IPS-15b (cell line): ENCODE measurements around the gene KCNK15.

Source experiments
- H3K27me3 ChIP-seq: one replicate; pipeline ENCODE4 v1.6.1; 2013; ENCODE audit warnings: low read length; ENCODE audit not compliant: control insufficient read depth, insufficient read depth
- H3K36me3 ChIP-seq: one replicate; pipeline ENCODE4 v1.6.1; 2013; ENCODE audit warnings: low read length; ENCODE audit not compliant: control insufficient read depth, insufficient read depth
- H3K4me1 ChIP-seq: one replicate; pipeline ENCODE4 v1.6.1; 2013; ENCODE audit warnings: mild to moderate bottlenecking, low read length; ENCODE audit not compliant: control insufficient read depth, insufficient read depth
- H3K4me3 ChIP-seq: one replicate; pipeline ENCODE4 v1.5.1; 2013; ENCODE audit warnings: low read depth, low read length
- H3K9ac ChIP-seq: one replicate; pipeline ENCODE4 v1.6.1; 2013; ENCODE audit warnings: low read depth, mild to moderate bottlenecking, low read length
- H3K9me3 ChIP-seq: one replicate; pipeline ENCODE4 v1.6.1; 2013; ENCODE audit warnings: mild to moderate bottlenecking, low read length; ENCODE audit not compliant: control insufficient read depth, insufficient read depth

The KCNK15 gene

GRCh38 chr20:44788706-44789456, 43.2 kb downstream of the KCNK15 start:
- H3K4me1 ChIP-seq: peaks cover 17% of the 10 kb centered on the region
- H3K4me3 ChIP-seq: no peak overlapping the region
- no peaks in the 10 kb centered on the region for H3K36me3 ChIP-seq
- H3K9me3 ChIP-seq: no peaks in the 10 kb centered on the region
- H3K9ac ChIP-seq: no peak overlapping the region
- H3K27me3 ChIP-seq: no peaks in the 10 kb centered on the region

GRCh38 chr20:44790638-44791393, 45.2 kb downstream of the KCNK15 start:
- Histone ChIP-seq H3K9ac (no peak overlapping the region), H3K4me1 (peaks cover 5% of the 10 kb centered on the region), H3K36me3 (no peaks in the 10 kb centered on the region), H3K9me3 (no peaks in the 10 kb centered on the region), H3K27me3 (no peaks in the 10 kb centered on the region), H3K4me3 (no peak overlapping the region)

GRCh38 chr20:44792796-44793195, 47.1 kb downstream of the KCNK15 start:
- Histone ChIP-seq H3K27me3 (no peaks in the 10 kb centered on the region), H3K4me1 (peaks cover 4% of the 10 kb centered on the region), H3K4me3 (no peak overlapping the region), H3K36me3 (no peaks in the 10 kb centered on the region), H3K9me3 (no peaks in the 10 kb centered on the region), H3K9ac (no peak overlapping the region)

- Histone ChIP-seq H3K9ac (no peak overlapping the region), H3K9me3 (no peaks in the 10 kb centered on the region), H3K27me3 (no peaks in the 10 kb centered on the region), H3K4me3 (no peak overlapping the region), H3K36me3 (no peaks in the 10 kb centered on the region), H3K4me1 (peaks cover 4% of the 10 kb centered on the region)
Observed at GRCh38 chr20:44795836-44796235, 50.2 kb downstream of the KCNK15 start.

GRCh38 chr20:44796311-44796710, 50.6 kb downstream of the KCNK15 start:
- Histone ChIP-seq H3K4me3 (no peak overlapping the region), H3K9ac (no peak overlapping the region), H3K27me3 (no peaks in the 10 kb centered on the region), H3K9me3 (no peaks in the 10 kb centered on the region), H3K4me1 (peaks cover 4% of the 10 kb centered on the region), H3K36me3 (no peaks in the 10 kb centered on the region)

- Histone ChIP-seq H3K4me1 (peaks cover 4% of the 10 kb centered on the region), H3K36me3 (no peaks in the 10 kb centered on the region), H3K27me3 (no peaks in the 10 kb centered on the region), H3K4me3 (no peak overlapping the region), H3K9ac (no peak overlapping the region), H3K9me3 (no peaks in the 10 kb centered on the region)
Observed at GRCh38 chr20:44796758-44797457, 51.2 kb downstream of the KCNK15 start.

GRCh38 chr20:44799691-44800090, 54.0 kb downstream of the KCNK15 start:
- Histone ChIP-seq H3K4me1 (peaks cover 4% of the 10 kb centered on the region), H3K4me3 (no peak overlapping the region), H3K9ac (no peak overlapping the region), H3K9me3 (no peaks in the 10 kb centered on the region), H3K27me3 (no peaks in the 10 kb centered on the region), H3K36me3 (no peaks in the 10 kb centered on the region)

GRCh38 chr20:44800391-44801046, 54.9 kb downstream of the KCNK15 start:
- Histone ChIP-seq H3K9me3 (no peaks in the 10 kb centered on the region), H3K9ac (no peak overlapping the region), H3K4me1 (peaks cover 4% of the 10 kb centered on the region), H3K27me3 (no peaks in the 10 kb centered on the region), H3K36me3 (no peaks in the 10 kb centered on the region), H3K4me3 (no peak overlapping the region)
